HEK293 (cell line): ENCODE results near the gene CNKSR2.

ENCODE experiments used
- CTCF ChIP-seq: fragments of 450-650 bp; formaldehyde crosslinking; IDR thresholded peaks from 2 replicates; pipeline ENCODE4 v1.5.1; 2016; ENCODE audit warnings: missing biosample characterization, missing genetic modification characterization
- HIC1 ChIP-seq: fragments of 450-650 bp; formaldehyde crosslinking; IDR thresholded peaks from 2 replicates; pipeline ENCODE4 v1.5.1; 2016; ENCODE audit warnings: missing biosample characterization, missing genetic modification characterization
- SP2 ChIP-seq: fragments of 450-650 bp; formaldehyde crosslinking; IDR thresholded peaks from 2 replicates; pipeline ENCODE4 v1.5.1; 2016; ENCODE audit warnings: missing biosample characterization, missing genetic modification characterization
- ZBTB44 ChIP-seq: fragments of 450-650 bp; IDR thresholded peaks from 2 replicates; pipeline ENCODE4 v1.5.1; 2018; ENCODE audit warnings: missing biosample characterization, mild to moderate bottlenecking, missing genetic modification characterization
- ZBTB8A ChIP-seq: fragments of 450-650 bp; formaldehyde crosslinking; IDR thresholded peaks from 2 replicates; pipeline ENCODE4 v1.5.1; 2016; ENCODE audit warnings: missing biosample characterization, missing genetic modification characterization
- ZFP41 ChIP-seq: fragments of 450-650 bp; formaldehyde crosslinking; IDR thresholded peaks from 2 replicates; pipeline ENCODE4 v1.5.1; 2016; ENCODE audit warnings: missing biosample characterization, missing genetic modification characterization, borderline replicate concordance
- ZNF146 ChIP-seq: fragments of 450-650 bp; formaldehyde crosslinking; IDR thresholded peaks from 2 replicates; pipeline ENCODE4 v1.5.1; 2016; ENCODE audit warnings: missing biosample characterization, missing genetic modification characterization
- ZNF274 ChIP-seq, 2 experiments: fragments of 200-500 bp in 1 of 2; fragments of 450-650 bp in 1 of 2; sonication (Bioruptor generic) in 1 of 2; formaldehyde crosslinking in 1 of 2; IDR thresholded peaks; 2 replicates each; pipeline versions ENCODE4 v1.5.1 to v1.6.1; 2014 to 2016; ENCODE audit warnings: borderline replicate concordance in 1 of 2, inconsistent platforms in 1 of 2, low read length in 1 of 2, missing biosample characterization in 1 of 2, missing genetic modification characterization in 1 of 2
- ZNF335 ChIP-seq: fragments of 450-650 bp; formaldehyde crosslinking; conservative IDR thresholded peaks from 2 replicates; pipeline ENCODE4 v1.5.1; 2016; ENCODE audit warnings: missing biosample characterization, missing genetic modification characterization
- ZNF423 ChIP-seq: fragments of 450-650 bp; formaldehyde crosslinking; IDR thresholded peaks from 2 replicates; pipeline ENCODE4 v1.5.1; 2016; ENCODE audit warnings: missing biosample characterization, missing genetic modification characterization
- ZNF670 ChIP-seq: fragments of 450-650 bp; formaldehyde crosslinking; IDR thresholded peaks from 2 replicates; pipeline ENCODE4 v1.5.1; 2016; ENCODE audit warnings: missing biosample characterization, missing genetic modification characterization, low read depth

- TF ChIP-seq ZNF274 (IDR thresholded peaks at IDR 0.05; ENCODE audit: low read length), result no peak
- no peak for TF ChIP-seq ZNF274 (tag by site-specific recombination; IDR thresholded peaks at IDR 0.05; ENCODE audit: borderline replicate concordance)
- no peak for TF ChIP-seq ZBTB44 (tag by site-specific recombination)
- no peak for TF ChIP-seq CTCF (tag by site-specific recombination)
- TF ChIP-seq ZNF335 (tag by site-specific recombination), result no peak
- no peak for TF ChIP-seq ZFP41 (tag by site-specific recombination)
- no peak for TF ChIP-seq HIC1 (tag by site-specific recombination)
- TF ChIP-seq SP2 (tag by site-specific recombination), result no peak
- no peak for TF ChIP-seq ZNF670 (tag by site-specific recombination)
- no peak for TF ChIP-seq ZBTB8A (tag by site-specific recombination)
- TF ChIP-seq ZNF146 (tag by site-specific recombination), result no peak
- TF ChIP-seq ZNF423 (tag by site-specific recombination), result no peak
These were observed 107.5 kb downstream of the CNKSR2 start for GRCh38 chrX:21481761-21482160.
